Measurements from ENCODE around the gene ATP2B2.

ATP2B2 gene

GRCh38 chr3:10360478-10360877 is 144.9 kb downstream of the ATP2B2 start:
- H3K4me1 ChIP-seq (ENCODE audit: control insufficient read depth, insufficient read depth, low read length): no peaks in the 10 kb centered on the region
- no peak overlapping the region for H3K9ac ChIP-seq (ENCODE audit: low read length in 2 of 2)
- no peak overlapping the region for H3K4me3 ChIP-seq (ENCODE audit: low read length in 2 of 2)
- H3K9me3 ChIP-seq (ENCODE audit: control insufficient read depth in 2 of 2, low read length in 2 of 2): peaks cover 7 to 12% of the 10 kb centered on the region in 2 donors
- no peaks in the 10 kb centered on the region for H3K36me3 ChIP-seq (ENCODE audit: control insufficient read depth in 2 of 2, insufficient read depth in 2 of 2, low read length in 2 of 2)
- H3K27me3 ChIP-seq (ENCODE audit: control insufficient read depth in 1 of 2, insufficient read depth in 2 of 2, low read length in 2 of 2): peaks cover 4 to 10% of the 10 kb centered on the region in 2 donors
- H3K27ac ChIP-seq (ENCODE audit: low read length): no peak overlapping the region

GRCh38 chr3:10359761-10360161 is 145.6 kb downstream of the ATP2B2 start:
- H3K4me3 ChIP-seq (ENCODE audit: low read length in 2 of 2): no peak overlapping the region
- H3K9ac ChIP-seq (ENCODE audit: low read length in 2 of 2): no peak overlapping the region
- peaks cover 7 to 12% of the 10 kb centered on the region in 2 donors for H3K9me3 ChIP-seq (ENCODE audit: control insufficient read depth in 2 of 2, low read length in 2 of 2)
- H3K27ac ChIP-seq (ENCODE audit: low read length): no peak overlapping the region
- H3K36me3 ChIP-seq (ENCODE audit: control insufficient read depth in 2 of 2, insufficient read depth in 2 of 2, low read length in 2 of 2): no peaks in the 10 kb centered on the region
- peaks cover 4 to 7% of the 10 kb centered on the region in 2 donors for H3K27me3 ChIP-seq (ENCODE audit: control insufficient read depth in 1 of 2, insufficient read depth in 2 of 2, low read length in 2 of 2)
- no peaks in the 10 kb centered on the region for H3K4me1 ChIP-seq (ENCODE audit: control insufficient read depth, insufficient read depth, low read length)

GRCh38 chr3:10358309-10358980 is 146.9 kb downstream of the ATP2B2 start:
- Histone ChIP-seq H3K36me3 (ENCODE audit: control insufficient read depth in 2 of 2, insufficient read depth in 2 of 2, low read length in 2 of 2) (no peaks in the 10 kb centered on the region), H3K9me3 (ENCODE audit: control insufficient read depth in 2 of 2, low read length in 2 of 2) (peaks cover 5 to 11% of the 10 kb centered on the region in 2 donors), H3K9ac (ENCODE audit: low read length in 2 of 2) (no peak overlapping the region), H3K27ac (ENCODE audit: low read length) (no peak overlapping the region), H3K4me3 (ENCODE audit: low read length in 2 of 2) (no peak overlapping the region), H3K4me1 (ENCODE audit: control insufficient read depth, insufficient read depth, low read length) (no peaks in the 10 kb centered on the region), H3K27me3 (ENCODE audit: control insufficient read depth in 1 of 2, insufficient read depth in 2 of 2, low read length in 2 of 2) (peaks cover 4 to 8% of the 10 kb centered on the region in 2 donors)

GRCh38 chr3:10357592-10358308 is 147.6 kb downstream of the ATP2B2 start:
- Histone ChIP-seq H3K36me3 (ENCODE audit: control insufficient read depth in 2 of 2, insufficient read depth in 2 of 2, low read length in 2 of 2) (no peaks in the 10 kb centered on the region), H3K4me3 (ENCODE audit: low read length in 2 of 2) (no peak overlapping the region), H3K9me3 (ENCODE audit: control insufficient read depth in 2 of 2, low read length in 2 of 2) (peaks cover 5 to 8% of the 10 kb centered on the region in 2 donors), H3K27me3 (ENCODE audit: control insufficient read depth in 1 of 2, insufficient read depth in 2 of 2, low read length in 2 of 2) (peaks cover 4 to 11% of the 10 kb centered on the region in 2 donors), H3K9ac (ENCODE audit: low read length in 2 of 2) (no peak overlapping the region), H3K4me1 (ENCODE audit: control insufficient read depth, insufficient read depth, low read length) (no peaks in the 10 kb centered on the region), H3K27ac (ENCODE audit: low read length) (no peak overlapping the region)

GRCh38 chr3:10357095-10357494 is 148.3 kb downstream of the ATP2B2 start:
- H3K27ac ChIP-seq (ENCODE audit: low read length): no peak overlapping the region

GRCh38 chr3:10356461-10356981 is 148.9 kb downstream of the ATP2B2 start:
- no peaks in the 10 kb centered on the region for H3K4me1 ChIP-seq (ENCODE audit: control insufficient read depth, insufficient read depth, low read length)
- no peaks in the 10 kb centered on the region for H3K36me3 ChIP-seq (ENCODE audit: control insufficient read depth in 2 of 2, insufficient read depth in 2 of 2, low read length in 2 of 2)
- no peak overlapping the region for H3K4me3 ChIP-seq (ENCODE audit: low read length in 2 of 2)
- peaks cover 5 to 8% of the 10 kb centered on the region in 2 donors for H3K9me3 ChIP-seq (ENCODE audit: control insufficient read depth in 2 of 2, low read length in 2 of 2)
- peaks cover 3 to 10% of the 10 kb centered on the region in 2 donors for H3K27me3 ChIP-seq (ENCODE audit: control insufficient read depth in 1 of 2, insufficient read depth in 2 of 2, low read length in 2 of 2)
- H3K27ac ChIP-seq (ENCODE audit: low read length): no peak overlapping the region
- no peak overlapping the region for H3K9ac ChIP-seq (ENCODE audit: low read length in 2 of 2)

More at GRCh38 chr3:10357095-10357494, 148.3 kb downstream of the ATP2B2 start:
- no peak overlapping the region for H3K4me3 ChIP-seq (ENCODE audit: low read length in 2 of 2)
- peaks cover 4 to 11% of the 10 kb centered on the region in 2 donors for H3K27me3 ChIP-seq (ENCODE audit: control insufficient read depth in 1 of 2, insufficient read depth in 2 of 2, low read length in 2 of 2)
- H3K36me3 ChIP-seq (ENCODE audit: control insufficient read depth in 2 of 2, insufficient read depth in 2 of 2, low read length in 2 of 2): no peaks in the 10 kb centered on the region
- no peak overlapping the region for H3K9ac ChIP-seq (ENCODE audit: low read length in 2 of 2)
- H3K4me1 ChIP-seq (ENCODE audit: control insufficient read depth, insufficient read depth, low read length): no peaks in the 10 kb centered on the region
- H3K9me3 ChIP-seq (ENCODE audit: control insufficient read depth in 2 of 2, low read length in 2 of 2): peaks cover 5 to 8% of the 10 kb centered on the region in 2 donors

- Histone ChIP-seq H3K27me3 (ENCODE audit: control insufficient read depth in 1 of 2, insufficient read depth in 2 of 2, low read length in 2 of 2) (peaks cover 0 to 8% of the 10 kb centered on the region in 2 donors), H3K36me3 (ENCODE audit: control insufficient read depth in 2 of 2, insufficient read depth in 2 of 2, low read length in 2 of 2) (no peaks in the 10 kb centered on the region), H3K9me3 (ENCODE audit: control insufficient read depth in 2 of 2, low read length in 2 of 2) (no peaks in the 10 kb centered on the region), H3K4me3 (ENCODE audit: low read length in 2 of 2) (no peak overlapping the region), H3K4me1 (ENCODE audit: control insufficient read depth, insufficient read depth, low read length) (no peaks in the 10 kb centered on the region), H3K27ac (ENCODE audit: low read length) (no peak overlapping the region), H3K9ac (ENCODE audit: low read length in 2 of 2) (no peak overlapping the region)
Measured at GRCh38 chr3:10354361-10355015, 150.9 kb downstream of the ATP2B2 start.

GRCh38 chr3:10353661-10354360 is 151.6 kb downstream of the ATP2B2 start:
- Histone ChIP-seq H3K9ac (ENCODE audit: low read length in 2 of 2) (no peak overlapping the region), H3K36me3 (ENCODE audit: control insufficient read depth in 2 of 2, insufficient read depth in 2 of 2, low read length in 2 of 2) (no peaks in the 10 kb centered on the region)

GRCh38 chr3:10353160-10353559 is 152.2 kb downstream of the ATP2B2 start:
- no peaks in the 10 kb centered on the region for H3K36me3 ChIP-seq (ENCODE audit: control insufficient read depth in 2 of 2, insufficient read depth in 2 of 2, low read length in 2 of 2)
- no peak overlapping the region for H3K9ac ChIP-seq (ENCODE audit: low read length in 2 of 2)
- H3K4me1 ChIP-seq (ENCODE audit: control insufficient read depth, insufficient read depth, low read length): no peaks in the 10 kb centered on the region
- H3K27ac ChIP-seq (ENCODE audit: low read length): no peak overlapping the region
- H3K4me3 ChIP-seq (ENCODE audit: low read length in 2 of 2): no peak overlapping the region
- H3K27me3 ChIP-seq (ENCODE audit: control insufficient read depth in 1 of 2, insufficient read depth in 2 of 2, low read length in 2 of 2): peaks cover 0 to 6% of the 10 kb centered on the region in 2 donors
- no peaks in the 10 kb centered on the region for H3K9me3 ChIP-seq (ENCODE audit: control insufficient read depth in 2 of 2, low read length in 2 of 2)

More at GRCh38 chr3:10353661-10354360, 151.6 kb downstream of the ATP2B2 start:
- Histone ChIP-seq H3K4me3 (ENCODE audit: low read length in 2 of 2) (no peak overlapping the region), H3K27me3 (ENCODE audit: control insufficient read depth in 1 of 2, insufficient read depth in 2 of 2, low read length in 2 of 2) (peaks cover 0 to 8% of the 10 kb centered on the region in 2 donors), H3K27ac (ENCODE audit: low read length) (no peak overlapping the region), H3K9me3 (ENCODE audit: control insufficient read depth in 2 of 2, low read length in 2 of 2) (no peaks in the 10 kb centered on the region), H3K4me1 (ENCODE audit: control insufficient read depth, insufficient read depth, low read length) (no peaks in the 10 kb centered on the region)
